Fibroblast of lung (primary cell): ENCODE measurements around the gene ICAM2.

Experiments
- EZH2 ChIP-seq: IDR thresholded peaks from 2 replicates; pipeline ENCODE4 v1.5.1; 2012; ENCODE audit warnings: low read length, control low read depth, mild to moderate bottlenecking; ENCODE audit errors: missing control alignments
- TF ChIP-seq, protein P1 (sequence below), 2 donors: IDR thresholded peaks in 1 of 2; conservative IDR thresholded peaks in 1 of 2; 1 replicate in 1 of 2; 2 replicates in 1 of 2; pipeline ENCODE4 v1.5.1; 2011 to 2012; ENCODE audit warnings: low read length in 2 of 2, control low read depth in 1 of 2, inconsistent platforms in 1 of 2, low read depth in 1 of 2, mild to moderate bottlenecking in 1 of 2

- TF ChIP-seq, protein P1, sequence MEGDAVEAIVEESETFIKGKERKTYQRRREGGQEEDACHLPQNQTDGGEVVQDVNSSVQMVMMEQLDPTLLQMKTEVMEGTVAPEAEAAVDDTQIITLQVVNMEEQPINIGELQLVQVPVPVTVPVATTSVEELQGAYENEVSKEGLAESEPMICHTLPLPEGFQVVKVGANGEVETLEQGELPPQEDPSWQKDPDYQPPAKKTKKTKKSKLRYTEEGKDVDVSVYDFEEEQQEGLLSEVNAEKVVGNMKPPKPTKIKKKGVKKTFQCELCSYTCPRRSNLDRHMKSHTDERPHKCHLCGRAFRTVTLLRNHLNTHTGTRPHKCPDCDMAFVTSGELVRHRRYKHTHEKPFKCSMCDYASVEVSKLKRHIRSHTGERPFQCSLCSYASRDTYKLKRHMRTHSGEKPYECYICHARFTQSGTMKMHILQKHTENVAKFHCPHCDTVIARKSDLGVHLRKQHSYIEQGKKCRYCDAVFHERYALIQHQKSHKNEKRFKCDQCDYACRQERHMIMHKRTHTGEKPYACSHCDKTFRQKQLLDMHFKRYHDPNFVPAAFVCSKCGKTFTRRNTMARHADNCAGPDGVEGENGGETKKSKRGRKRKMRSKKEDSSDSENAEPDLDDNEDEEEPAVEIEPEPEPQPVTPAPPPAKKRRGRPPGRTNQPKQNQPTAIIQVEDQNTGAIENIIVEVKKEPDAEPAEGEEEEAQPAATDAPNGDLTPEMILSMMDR (conservative IDR thresholded peaks at IDR 0.05 in 1 of 2, IDR thresholded peaks at IDR 0.05 in 1 of 2; ENCODE audit: low read depth in 1 of 2, low read length in 2 of 2) = no peak
- no peak for TF ChIP-seq EZH2
Measured at GRCh38 chr17:63955791-63956190, 64.6 kb downstream of the ICAM2 start.
